Heart left ventricle (tissue), 13 donors: ENCODE results near the gene FNDC3B.

ENCODE experiments used
- POLR2A ChIP-seq, 2 donors: fragments of 450-650 bp; IDR thresholded peaks; one replicate each; pipeline ENCODE4 v1.6.1; 2017; ENCODE audit warnings: antibody characterized with exemption in 2 of 2, mild to moderate bottlenecking in 2 of 2, moderate library complexity in 2 of 2
- TF ChIP-seq, protein P1 (sequence below), 12 donors: fragments of 200-600 bp; sonication (generic) in 4 of 12; IDR thresholded peaks; one replicate each; pipeline versions ENCODE4 v1.5.0 to v1.8.0; 2018 to 2022; ENCODE audit warnings: antibody characterized with exemption in 12 of 12, mild to moderate bottlenecking in 5 of 12
- donor health status: ischemic (EF 13 %, LVEDD 7.1; RV severe dilation, severe dysfunction).
- donor health status: DM: no; HTN: yes; CAD: no.
- donor health status: DM: no; HTN: no; CAD: no.
- donor health status: ischemic (EF 25% LVEDD 6.9; RV normal size, moderate dysfunction).
- donor health status: ischemic (EF 25% LVEDD 5.7; RV mildly dilated, moderate dysfunction).
- donor health status: ischemic (EF 35%, LVEDD 5.7; RV mildly dilated, moderate dysfunction).
- donor health status: nonischemic (EF 11% LVEDD 7.7; RV severe dilation, severe dysfunction).
- donor health status: DM: yes; HTN: yes; CAD: no.
- donor health status: PGD.
- donor health status: ischemic (EF 29% LVEDD 5.4; RV normal size, mild dysfunction).
- donor health status: nonischemic (EF 23%, LVEDD 6.1; RV moderate dilation, normal function).

DNA sequence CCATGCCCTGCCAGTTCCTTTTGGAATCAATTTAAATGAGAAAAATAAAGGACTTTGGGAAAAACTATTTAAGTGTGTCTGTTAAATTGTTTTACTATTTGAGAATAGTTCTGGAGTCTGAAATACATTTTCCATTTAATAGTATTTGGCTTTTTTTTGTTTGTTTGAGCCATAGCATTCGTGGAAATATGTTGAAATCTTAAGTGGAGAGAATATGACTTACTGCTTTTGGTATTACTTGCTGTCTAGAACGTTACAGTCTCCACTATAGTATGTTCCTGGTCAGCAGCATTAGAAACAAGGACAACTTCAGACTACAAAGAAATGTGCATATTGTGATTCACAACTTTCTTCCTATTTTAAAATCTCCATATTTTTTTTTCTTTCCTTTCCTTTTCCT lies 229.5 kb downstream of the FNDC3B start:
- TF ChIP-seq, protein P1, sequence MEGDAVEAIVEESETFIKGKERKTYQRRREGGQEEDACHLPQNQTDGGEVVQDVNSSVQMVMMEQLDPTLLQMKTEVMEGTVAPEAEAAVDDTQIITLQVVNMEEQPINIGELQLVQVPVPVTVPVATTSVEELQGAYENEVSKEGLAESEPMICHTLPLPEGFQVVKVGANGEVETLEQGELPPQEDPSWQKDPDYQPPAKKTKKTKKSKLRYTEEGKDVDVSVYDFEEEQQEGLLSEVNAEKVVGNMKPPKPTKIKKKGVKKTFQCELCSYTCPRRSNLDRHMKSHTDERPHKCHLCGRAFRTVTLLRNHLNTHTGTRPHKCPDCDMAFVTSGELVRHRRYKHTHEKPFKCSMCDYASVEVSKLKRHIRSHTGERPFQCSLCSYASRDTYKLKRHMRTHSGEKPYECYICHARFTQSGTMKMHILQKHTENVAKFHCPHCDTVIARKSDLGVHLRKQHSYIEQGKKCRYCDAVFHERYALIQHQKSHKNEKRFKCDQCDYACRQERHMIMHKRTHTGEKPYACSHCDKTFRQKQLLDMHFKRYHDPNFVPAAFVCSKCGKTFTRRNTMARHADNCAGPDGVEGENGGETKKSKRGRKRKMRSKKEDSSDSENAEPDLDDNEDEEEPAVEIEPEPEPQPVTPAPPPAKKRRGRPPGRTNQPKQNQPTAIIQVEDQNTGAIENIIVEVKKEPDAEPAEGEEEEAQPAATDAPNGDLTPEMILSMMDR (IDR thresholded peaks at IDR 0.05), result no peak
- TF ChIP-seq POLR2A (IDR thresholded peaks at IDR 0.05), result no peak
